Measurements from ENCODE around the gene BLTP3B.

DNA sequence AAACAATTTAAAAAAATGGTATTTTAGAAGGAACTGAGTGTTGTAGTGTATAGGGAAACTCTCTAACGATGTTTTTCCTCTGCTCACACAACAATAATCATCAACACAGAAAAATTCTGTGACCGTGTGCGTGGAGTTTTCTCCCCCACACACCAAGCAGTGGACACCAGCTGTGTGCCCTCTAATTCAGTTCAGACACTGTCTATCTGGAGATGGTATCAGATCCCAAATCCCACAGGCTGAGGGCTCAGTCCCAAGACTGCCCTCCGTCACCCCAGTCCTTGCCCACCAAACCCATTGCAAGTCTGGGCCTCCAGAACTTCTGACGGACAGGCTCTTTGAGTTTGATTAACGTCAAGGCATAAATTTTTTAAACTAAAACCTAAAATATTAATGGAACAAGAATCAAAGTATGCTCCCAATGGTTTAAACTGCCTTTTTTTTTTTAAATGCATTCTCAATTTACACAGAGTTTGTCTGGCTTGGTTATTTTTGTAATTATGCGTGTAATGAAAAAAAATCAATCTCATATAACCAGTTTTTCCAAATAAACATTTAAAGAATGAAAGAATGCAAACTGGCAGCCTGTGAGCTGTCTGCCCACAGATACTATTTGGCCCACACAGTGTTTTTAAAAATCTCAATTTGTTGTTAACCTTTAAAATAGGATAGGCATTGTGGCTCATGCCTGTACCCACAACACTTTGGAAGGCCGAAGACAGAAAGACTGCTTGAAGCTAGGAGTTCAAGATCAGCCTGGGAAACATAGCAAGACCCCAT lies 19.2 kb downstream of the BLTP3B start:
- TF ChIP-seq, protein P1, sequence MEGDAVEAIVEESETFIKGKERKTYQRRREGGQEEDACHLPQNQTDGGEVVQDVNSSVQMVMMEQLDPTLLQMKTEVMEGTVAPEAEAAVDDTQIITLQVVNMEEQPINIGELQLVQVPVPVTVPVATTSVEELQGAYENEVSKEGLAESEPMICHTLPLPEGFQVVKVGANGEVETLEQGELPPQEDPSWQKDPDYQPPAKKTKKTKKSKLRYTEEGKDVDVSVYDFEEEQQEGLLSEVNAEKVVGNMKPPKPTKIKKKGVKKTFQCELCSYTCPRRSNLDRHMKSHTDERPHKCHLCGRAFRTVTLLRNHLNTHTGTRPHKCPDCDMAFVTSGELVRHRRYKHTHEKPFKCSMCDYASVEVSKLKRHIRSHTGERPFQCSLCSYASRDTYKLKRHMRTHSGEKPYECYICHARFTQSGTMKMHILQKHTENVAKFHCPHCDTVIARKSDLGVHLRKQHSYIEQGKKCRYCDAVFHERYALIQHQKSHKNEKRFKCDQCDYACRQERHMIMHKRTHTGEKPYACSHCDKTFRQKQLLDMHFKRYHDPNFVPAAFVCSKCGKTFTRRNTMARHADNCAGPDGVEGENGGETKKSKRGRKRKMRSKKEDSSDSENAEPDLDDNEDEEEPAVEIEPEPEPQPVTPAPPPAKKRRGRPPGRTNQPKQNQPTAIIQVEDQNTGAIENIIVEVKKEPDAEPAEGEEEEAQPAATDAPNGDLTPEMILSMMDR (conservative IDR thresholded peaks at IDR 0.05; ENCODE audit: low read depth, low read length): no peak
- TF ChIP-seq EZH2 (IDR thresholded peaks at IDR 0.05; ENCODE audit: borderline replicate concordance, low read depth, low read length, poor library complexity, severe bottlenecking): no peak
